Caco-2 (cell line): ENCODE data around the gene ABHD2. TPM values are rescaled to one million over a fixed set of nuclear protein-coding genes. Genes with fewer than 3 reads are reported as not detected.
A peak's percentile ranks its signal among the peaks of the same experiment; 100 is the strongest.

ENCODE experiments used
- BruUV-seq: library from RNA; stranded (reverse); fragments of 400-500 nt; replicated peaks from 2 replicates; lab custom pipeline; 2021; lab: Mats Ljungman, UMichigan
- CTCF ChIA-PET: fragments of 300-600 bp; sonication (Branson Sonifier 250); formaldehyde crosslinking; loops from one replicate; lab custom pipeline; 2022; ENCODE audit warnings: antibody characterized with exemption; lab: Charles Lee
- POLR2A ChIA-PET: fragments of 300-600 bp; sonication (Branson Sonifier 250); formaldehyde crosslinking; loops from one replicate; lab custom pipeline; 2022; ENCODE audit warnings: antibody characterized with exemption; lab: Charles Lee
- DNase-seq, 2 experiments: peaks; one replicate each; pipeline versions ENCODE4 v3.0.0 to v3.0.0-alpha.2; 2020 to 2022
- H3K27me3 ChIP-seq: replicated peaks from 2 replicates; pipeline ENCODE4 v1.6.0; 2011; ENCODE audit warnings: low read length; ENCODE audit not compliant: control insufficient read depth, insufficient read depth
- H3K36me3 ChIP-seq: 2 replicates; pipeline ENCODE4 v1.5.1; 2011; ENCODE audit warnings: low read length; ENCODE audit not compliant: control insufficient read depth, insufficient read depth
- H3K4me1 ChIP-seq: fragments of 250-450 bp; sonication (Bioruptor Pico); 2 replicates; pipeline ENCODE4 v1.5.1; 2020; ENCODE audit warnings: mild to moderate bottlenecking
- H3K4me3 ChIP-seq: 2 replicates; pipeline ENCODE4 v1.5.1; 2011; ENCODE audit warnings: low read depth, mild to moderate bottlenecking, control low read depth, low read length
- H3K9me3 ChIP-seq: fragments of 250-450 bp; sonication (Bioruptor Pico); 2 replicates; pipeline ENCODE4 v1.5.1; 2020; ENCODE audit warnings: mild to moderate bottlenecking, moderate library complexity
- H3K27ac Mint-ChIP-seq: one replicate; pipeline ENCODE4 v1.8.0; 2022; ENCODE audit warnings: mixed read lengths; ENCODE audit not compliant: unreplicated experiment
- H3K27me3 Mint-ChIP-seq: one replicate; pipeline ENCODE4 v1.8.0; 2022; ENCODE audit warnings: mixed read lengths; ENCODE audit not compliant: insufficient read depth, unreplicated experiment
- H3K36me3 Mint-ChIP-seq: one replicate; pipeline ENCODE4 v1.8.0; 2022; ENCODE audit warnings: mild to moderate bottlenecking, mixed read lengths; ENCODE audit not compliant: insufficient read depth, unreplicated experiment
- H3K4me1 Mint-ChIP-seq: one replicate; pipeline ENCODE4 v1.8.0; 2022; ENCODE audit warnings: low read depth, mixed read lengths; ENCODE audit not compliant: unreplicated experiment
- H3K4me3 Mint-ChIP-seq: one replicate; pipeline ENCODE4 v1.8.0; 2022; ENCODE audit warnings: mild to moderate bottlenecking, moderate library complexity, mixed read lengths; ENCODE audit not compliant: unreplicated experiment
- H3K9me3 Mint-ChIP-seq: one replicate; pipeline ENCODE4 v1.8.0; 2022; ENCODE audit warnings: mixed read lengths; ENCODE audit not compliant: unreplicated experiment
- CTCF ChIP-seq, 2 experiments: fragments of 200-600 bp in 1 of 2; IDR thresholded peaks; 1 replicate in 1 of 2; 2 replicates in 1 of 2; pipeline versions ENCODE4 v1.5.1 to v1.8.0; 2011 to 2022; ENCODE audit warnings: antibody characterized with exemption in 1 of 2, control low read depth in 1 of 2, inconsistent platforms in 1 of 2, low read depth in 1 of 2, low read length in 1 of 2, mild to moderate bottlenecking in 1 of 2, moderate library complexity in 1 of 2; ENCODE audit not compliant: insufficient read depth in 1 of 2, severe bottlenecking in 1 of 2, unreplicated experiment in 1 of 2
- intact Hi-C: fragments of 100-400 bp; cut with micrococcal nuclease; formaldehyde crosslinking; loops from one replicate; pipeline ENCODE4 v1.10.0; 2022; ENCODE audit not compliant: unreplicated experiment
- total RNA-seq: library from RNA; stranded (reverse); gene quantifications from 2 replicates; pipeline ENCODE4 v1.2.3, GENCODE V29; 2022

The ABHD2 gene
- total RNA-seq, 1 experiment from 2014 or later, result 63.0 TPM

GRCh38 chr15:89103481-89104171, 15.4 kb downstream of the ABHD2 start:
- no peaks in the 10 kb centered on the region for H3K9me3 Mint-ChIP-seq
- no peak overlapping the region for H3K27ac Mint-ChIP-seq
- ChIA-PET POLR2A (interaction anchor here (0.6 kb wide), 1 partner anchor 637 kb away, joined by 3 read pairs; no protein-coding TSS in a partner anchor), CTCF (no interaction called here)
- peaks cover 38% of the 10 kb centered on the region for H3K4me1 Mint-ChIP-seq
- peaks cover 28% of the 10 kb centered on the region for H3K4me1 ChIP-seq
- intact Hi-C loops, result no loop called here
- BruUV-seq, result no TSS peak
- H3K36me3 Mint-ChIP-seq, result peaks cover 5% of the 10 kb centered on the region
- H3K27me3 ChIP-seq, result no peaks in the 10 kb centered on the region
- no peak overlapping the region for H3K4me3 Mint-ChIP-seq
- no peaks in the 10 kb centered on the region for H3K27me3 Mint-ChIP-seq
- H3K36me3 ChIP-seq, result no peaks in the 10 kb centered on the region; the same call in 1 of the 2 replicates
- no peak for TF ChIP-seq CTCF (IDR thresholded peaks at IDR 0.05; ENCODE audit: insufficient read depth in 1 of 2, low read depth in 1 of 2, low read length in 1 of 2, severe bottlenecking in 1 of 2, unreplicated experiment in 1 of 2)
- H3K4me3 ChIP-seq, result no peak overlapping the region
- no peak for DNase-seq
- no peaks in the 10 kb centered on the region for H3K9me3 ChIP-seq

GRCh38 chr15:89104172-89104564, 15.9 kb downstream of the ABHD2 start:
- Mint-ChIP-seq H3K9me3 (no peaks in the 10 kb centered on the region), H3K27me3 (no peaks in the 10 kb centered on the region), H3K36me3 (peaks cover 5% of the 10 kb centered on the region), H3K4me3 (no peak overlapping the region), H3K4me1 (peaks cover 41% of the 10 kb centered on the region), H3K27ac (no peak overlapping the region)
- no peak overlapping the region for H3K4me3 ChIP-seq
- ChIA-PET POLR2A (no interaction called here), CTCF (no interaction called here)
- no peaks in the 10 kb centered on the region; the same call in 1 of the 2 replicates for H3K36me3 ChIP-seq
- DNase-seq, result no peak
- intact Hi-C loops, result no loop called here
- no TSS peak for BruUV-seq
- TF ChIP-seq CTCF (IDR thresholded peaks at IDR 0.05; ENCODE audit: insufficient read depth in 1 of 2, low read depth in 1 of 2, low read length in 1 of 2, severe bottlenecking in 1 of 2, unreplicated experiment in 1 of 2), result no peak
- H3K9me3 ChIP-seq, result no peaks in the 10 kb centered on the region
- H3K4me1 ChIP-seq, result peaks cover 33% of the 10 kb centered on the region
- no peaks in the 10 kb centered on the region for H3K27me3 ChIP-seq

DNA sequence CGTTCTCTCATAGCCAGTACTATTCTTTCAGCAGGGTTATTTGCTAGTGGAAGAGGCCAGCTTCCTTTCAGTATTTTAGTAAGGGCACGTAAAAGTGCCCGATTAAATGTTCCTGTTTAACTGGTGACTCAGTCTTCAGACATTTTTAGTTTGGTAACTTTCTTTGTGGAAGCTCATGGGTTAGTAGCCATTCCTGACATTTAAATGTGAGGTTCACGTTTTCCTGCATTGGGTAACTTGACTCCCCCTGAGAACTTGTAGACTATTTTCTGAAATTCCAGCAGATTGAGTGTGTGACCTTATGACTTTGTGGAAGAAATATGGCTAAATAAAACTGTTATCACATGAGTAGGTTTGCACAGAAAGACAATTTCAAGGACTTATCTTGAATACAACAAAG, 16.9 kb downstream of the ABHD2 start:
- no peaks in the 10 kb centered on the region; the same call in 1 of the 2 replicates for H3K36me3 ChIP-seq
- Mint-ChIP-seq H3K27ac (peak overlapping the region; percentile 43), H3K9me3 (no peaks in the 10 kb centered on the region), H3K27me3 (no peaks in the 10 kb centered on the region), H3K4me3 (no peak overlapping the region), H3K36me3 (peaks cover 5% of the 10 kb centered on the region), H3K4me1 (peaks cover 41% of the 10 kb centered on the region)
- intact Hi-C loops, result no loop called here
- BruUV-seq, result no TSS peak
- H3K4me3 ChIP-seq, result no peak overlapping the region
- POLR2A ChIA-PET, result no interaction called here
- DNase-seq, result no peak
- CTCF ChIA-PET, result interaction anchor here (1.1 kb wide), 1 partner anchor 17 kb away, joined by 3 read pairs; the partner anchor contains the start of gene ABHD2
- H3K4me1 ChIP-seq, result peaks cover 34% of the 10 kb centered on the region
- no peaks in the 10 kb centered on the region for H3K27me3 ChIP-seq
- no peaks in the 10 kb centered on the region for H3K9me3 ChIP-seq
- no peak for TF ChIP-seq CTCF (IDR thresholded peaks at IDR 0.05; ENCODE audit: insufficient read depth in 1 of 2, low read depth in 1 of 2, low read length in 1 of 2, severe bottlenecking in 1 of 2, unreplicated experiment in 1 of 2)
